UCSD-AML1 (cell line): ENCODE data around the gene CNNM2.

ENCODE experiments used
- DNase-seq: peaks from one replicate; lab custom pipeline; 2025; ENCODE audit not compliant: unreplicated experiment; lab: John Stamatoyannopoulos, UW

The CNNM2 gene

DNA sequence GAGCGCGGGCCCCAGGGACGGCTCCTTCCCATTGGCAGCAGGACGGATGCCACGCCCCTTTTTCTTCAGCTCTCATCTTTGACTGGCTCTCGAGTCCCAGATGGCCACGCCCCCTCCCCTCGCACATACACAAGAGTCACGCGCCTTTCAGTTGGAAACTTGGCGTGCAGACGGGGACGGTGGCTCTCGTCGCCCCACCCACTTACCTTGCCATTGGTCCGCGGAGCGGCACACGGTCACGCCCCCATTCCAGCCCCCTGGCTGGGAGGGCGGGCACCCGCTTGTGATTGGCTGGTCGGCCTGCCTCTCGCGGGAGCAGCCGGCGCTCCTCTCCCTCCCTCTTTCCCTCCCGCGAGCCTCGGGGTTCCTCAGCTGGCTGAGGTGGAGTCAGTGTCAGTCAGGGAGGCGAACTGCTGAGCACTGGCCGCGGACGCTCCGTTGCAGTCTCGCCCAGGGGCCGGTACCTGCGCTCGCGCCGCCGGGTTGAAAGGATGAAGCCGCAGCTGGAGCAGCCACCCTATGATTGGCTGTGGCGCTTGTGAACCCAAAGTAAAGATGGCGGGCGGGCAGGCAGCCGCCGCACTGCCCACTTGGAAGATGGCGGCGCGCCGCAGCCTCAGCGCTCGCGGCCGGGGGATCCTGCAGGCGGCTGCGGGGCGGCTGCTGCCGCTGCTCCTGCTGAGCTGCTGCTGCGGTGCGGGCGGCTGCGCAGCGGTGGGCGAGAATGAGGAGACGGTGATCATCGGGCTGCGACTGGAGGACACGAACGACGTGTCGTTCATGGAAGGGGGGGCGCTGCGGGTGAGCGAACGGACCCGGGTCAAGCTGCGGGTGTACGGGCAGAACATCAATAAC is at the start of gene CNNM2:
CNNM2 (plus strand) TSS at position 333 of the 855 bp plus-strand sequence; CDS start at position 520, 187 bp downstream.
- peak; percentile 99 for DNase-seq

DNA sequence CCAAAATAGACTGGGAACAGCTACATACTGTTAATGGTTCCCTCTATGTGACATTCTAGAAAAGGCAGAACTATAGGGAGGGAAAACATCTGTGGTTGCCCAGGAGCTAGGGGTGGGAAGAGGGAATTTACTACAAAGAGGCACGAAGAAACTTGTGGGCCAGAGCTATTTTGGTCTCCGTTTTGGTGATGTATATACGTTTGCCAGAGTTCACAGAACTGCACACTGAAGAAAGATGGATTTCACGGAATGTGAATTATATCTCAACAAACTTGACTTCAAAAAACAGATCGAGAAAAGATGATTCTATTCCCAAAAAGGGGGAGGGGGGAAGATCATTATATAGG is 49.2 kb upstream of the CNNM2 start:
- no peak for DNase-seq

DNA sequence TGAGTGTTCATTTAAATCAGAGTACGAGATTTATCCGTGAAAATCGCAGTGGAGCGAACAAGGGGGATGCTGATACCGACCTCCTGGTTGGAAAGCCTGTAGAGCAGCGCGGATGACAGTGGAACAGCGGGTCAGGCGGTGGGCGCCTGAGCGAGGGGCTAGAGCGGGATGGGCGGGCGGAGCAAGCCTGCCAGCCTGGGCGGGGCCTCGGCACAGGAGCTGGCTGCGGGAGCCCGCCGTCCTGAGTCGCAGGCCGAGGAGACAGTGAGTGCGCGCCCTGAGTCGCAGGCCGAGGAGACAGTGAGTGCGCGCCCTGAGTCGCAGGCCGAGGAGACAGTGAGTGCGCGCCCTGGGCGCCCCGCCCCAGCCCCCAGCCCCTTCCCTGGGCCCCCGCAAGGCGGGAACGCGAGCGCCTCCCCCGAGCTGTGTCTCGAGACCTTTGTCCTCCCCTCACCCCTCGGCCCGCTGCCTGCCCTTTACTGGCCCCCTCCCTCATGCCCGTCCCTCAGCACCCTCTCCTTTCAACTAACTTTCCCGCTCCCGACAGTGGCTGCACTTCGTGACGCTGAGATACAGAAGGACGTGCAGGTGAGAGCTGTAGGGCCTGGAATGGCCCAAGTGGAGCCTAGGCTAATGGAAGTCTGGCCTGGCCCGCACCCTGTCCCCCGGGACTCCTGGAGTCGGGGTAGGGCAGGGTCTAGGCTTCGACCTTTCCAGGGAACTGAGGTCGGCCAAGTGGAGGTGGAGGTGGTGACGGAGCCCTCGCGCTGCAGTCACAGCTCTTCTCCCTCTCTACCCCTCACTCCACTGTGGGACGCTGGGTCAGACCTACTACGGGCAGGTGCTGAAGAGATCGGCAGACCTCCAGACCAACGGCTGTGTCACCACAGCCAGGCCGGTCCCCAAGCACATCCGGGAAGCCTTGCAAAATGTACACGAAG is 48.6 kb upstream of the CNNM2 start, which contains the start of gene AS3MT:
AS3MT (plus strand) TSS at position 213 of the 941 bp plus-strand sequence; CDS start at position 336, 123 bp downstream.
- no peak for DNase-seq

DNA sequence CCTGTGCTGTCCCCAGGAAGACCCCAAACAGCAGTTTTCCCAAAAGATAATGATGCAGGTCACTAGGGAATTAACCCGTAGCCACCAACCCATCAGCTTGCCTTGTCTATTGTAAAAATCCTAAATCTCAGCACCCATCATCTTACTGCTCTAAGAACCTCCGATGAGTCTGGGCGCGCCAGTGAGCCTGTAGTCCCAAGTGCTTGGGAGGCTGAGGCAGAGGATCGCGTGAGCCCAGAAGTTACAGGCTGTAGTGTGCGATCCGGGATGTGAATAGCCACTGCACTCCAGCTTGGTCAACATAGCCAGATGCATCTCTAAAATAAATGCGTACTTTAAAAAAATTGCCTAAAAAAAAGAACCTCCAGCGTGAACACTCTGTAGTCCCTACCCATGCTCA is 47.9 kb upstream of the CNNM2 start:
- no peak for DNase-seq

DNA sequence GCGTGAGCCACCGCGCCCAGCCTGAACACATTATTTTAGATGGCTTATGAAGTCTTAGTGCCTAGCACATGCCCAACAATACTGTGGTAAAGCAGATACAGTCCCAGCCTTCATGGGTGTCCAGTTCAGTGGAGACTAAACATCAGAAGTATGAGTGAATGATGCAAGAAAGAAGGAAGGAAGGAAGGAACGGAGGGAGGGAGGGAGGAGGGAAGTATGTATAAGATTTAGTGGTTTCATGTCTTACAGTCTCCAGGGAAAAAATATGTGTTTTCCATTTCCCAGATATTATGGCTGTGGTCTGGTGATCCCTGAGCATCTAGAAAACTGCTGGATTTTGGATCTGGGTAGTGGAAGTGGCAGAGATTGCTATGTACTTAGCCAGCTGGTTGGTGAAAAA is 45.9 kb upstream of the CNNM2 start:
- DNase-seq = no peak

DNA sequence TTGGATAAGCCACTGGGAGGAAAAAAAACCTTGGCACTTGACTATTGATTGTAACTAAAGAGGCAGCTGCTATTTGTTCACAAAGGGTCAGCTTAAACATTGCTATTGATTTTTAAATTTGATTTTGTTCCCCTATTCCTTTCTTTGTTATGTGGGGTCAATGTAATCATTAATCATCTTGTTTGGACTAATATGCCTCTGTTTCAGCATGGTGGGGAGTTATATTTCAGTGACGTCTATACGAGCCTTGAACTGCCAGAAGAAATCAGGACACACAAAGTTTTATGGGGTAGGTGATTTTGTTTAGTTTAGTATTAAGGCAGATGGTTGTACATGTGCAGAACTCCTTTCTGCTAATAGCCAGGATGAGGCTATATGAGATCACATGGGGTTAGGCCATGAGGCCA is 41.3 kb upstream of the CNNM2 start:
- DNase-seq = no peak

DNA sequence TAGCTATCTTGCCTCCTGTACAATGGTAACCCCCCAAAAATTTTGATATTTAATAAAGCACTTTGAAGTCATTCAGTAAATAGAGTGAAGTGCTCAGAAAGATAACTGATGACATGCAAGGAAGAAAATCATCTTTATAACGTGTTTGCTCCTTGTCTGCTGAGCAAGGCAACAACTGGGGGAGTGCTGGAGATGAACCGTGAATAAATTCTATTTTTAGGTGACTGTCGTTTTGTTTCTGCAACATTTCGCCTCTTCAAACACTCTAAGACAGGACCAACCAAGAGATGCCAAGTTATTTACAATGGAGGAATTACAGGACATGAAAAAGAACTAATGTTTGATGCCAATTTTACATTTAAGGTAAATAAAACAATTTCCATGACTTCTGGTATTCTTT is 39.5 kb upstream of the CNNM2 start:
- DNase-seq = no peak

DNA sequence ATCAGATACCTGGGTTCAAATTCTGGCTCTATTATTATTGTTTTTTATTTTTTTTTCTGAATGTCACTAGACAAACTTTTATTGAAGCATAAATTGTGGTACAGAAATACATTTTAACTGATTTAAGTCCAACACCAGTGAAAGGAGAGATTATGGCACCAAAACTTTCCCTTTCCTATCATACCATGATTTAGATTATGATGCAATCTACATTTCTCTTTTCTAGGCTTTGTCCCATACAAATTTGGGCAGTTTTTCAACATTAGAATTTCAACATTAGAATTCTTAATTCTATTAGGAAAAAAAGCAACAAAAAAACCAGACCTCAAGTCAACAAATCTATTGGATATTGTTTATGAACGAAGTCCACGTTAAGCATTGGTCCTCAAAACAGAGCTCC is 37.8 kb upstream of the CNNM2 start:
- DNase-seq = no peak

DNA sequence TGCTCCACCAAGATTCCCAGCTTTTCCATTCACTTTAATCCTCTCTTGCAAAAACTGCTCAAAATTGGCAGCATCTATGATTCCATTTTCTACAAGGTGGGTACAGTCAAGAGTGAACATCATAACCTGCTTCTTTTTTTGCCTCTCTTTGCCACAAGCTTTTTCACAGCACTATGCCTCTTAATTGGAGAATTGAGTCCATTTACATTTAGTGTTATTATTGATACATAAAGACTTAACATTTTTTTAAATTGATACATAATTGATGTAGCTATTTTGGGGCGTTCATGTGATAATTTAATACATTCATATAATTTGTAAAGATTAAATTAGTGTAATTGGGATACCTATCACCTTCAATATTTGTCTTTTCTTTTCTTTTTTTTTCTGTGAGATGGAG is 30.0 kb upstream of the CNNM2 start:
- no peak for DNase-seq

DNA sequence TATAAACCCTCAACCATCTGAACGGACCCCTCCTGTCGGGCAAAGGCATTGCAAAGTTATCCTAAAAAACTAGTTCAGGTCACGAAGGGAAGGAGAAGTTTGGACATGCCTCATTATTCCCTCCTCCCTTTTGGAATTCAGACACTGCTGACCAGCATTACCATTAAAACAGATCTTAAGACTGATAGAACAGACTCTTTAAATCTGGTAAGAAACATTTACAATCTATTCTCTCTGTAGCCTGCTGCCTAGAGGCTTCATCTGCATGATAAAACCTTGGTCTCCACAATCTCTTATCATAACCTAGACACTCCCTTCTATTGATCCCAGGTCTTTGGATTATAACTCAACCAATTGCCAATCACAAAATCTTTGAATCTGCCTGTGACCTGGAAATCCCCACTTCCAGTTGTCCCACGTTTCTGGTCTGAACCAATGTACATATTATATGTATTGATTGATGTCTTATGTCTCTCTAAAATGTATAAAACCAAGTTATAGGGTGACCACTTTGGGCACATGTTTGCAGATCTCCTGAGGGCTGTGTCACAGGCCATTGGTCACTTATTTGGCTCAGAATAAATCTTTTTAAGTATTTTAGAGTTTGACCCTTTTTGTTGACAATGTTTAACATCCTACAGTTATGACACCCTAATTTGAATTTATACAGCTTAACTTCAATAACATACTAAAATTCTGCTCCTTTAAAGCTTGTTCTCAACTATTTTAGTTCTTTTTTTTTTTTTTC is 23.5 kb upstream of the CNNM2 start:
- DNase-seq = no peak

DNA sequence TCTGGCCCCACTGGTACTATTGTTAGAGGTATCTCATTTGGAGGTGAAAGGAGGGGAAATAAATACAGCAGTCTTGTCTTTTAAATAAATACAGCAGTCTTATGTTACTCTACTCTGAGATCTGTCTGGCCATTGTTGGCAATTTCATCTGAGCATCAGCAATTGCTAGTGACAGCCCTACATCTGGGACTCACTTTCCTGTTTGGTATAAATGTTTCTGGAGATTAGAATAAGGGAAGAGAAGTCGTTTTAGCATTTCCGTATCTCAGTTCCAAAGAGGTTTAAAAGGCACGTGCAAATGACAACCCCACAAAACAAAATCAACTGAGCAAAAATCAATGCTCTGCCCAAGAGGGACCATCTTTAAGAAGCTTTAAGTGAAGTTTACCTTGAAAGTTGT is 18.1 kb upstream of the CNNM2 start:
- no peak for DNase-seq

DNA sequence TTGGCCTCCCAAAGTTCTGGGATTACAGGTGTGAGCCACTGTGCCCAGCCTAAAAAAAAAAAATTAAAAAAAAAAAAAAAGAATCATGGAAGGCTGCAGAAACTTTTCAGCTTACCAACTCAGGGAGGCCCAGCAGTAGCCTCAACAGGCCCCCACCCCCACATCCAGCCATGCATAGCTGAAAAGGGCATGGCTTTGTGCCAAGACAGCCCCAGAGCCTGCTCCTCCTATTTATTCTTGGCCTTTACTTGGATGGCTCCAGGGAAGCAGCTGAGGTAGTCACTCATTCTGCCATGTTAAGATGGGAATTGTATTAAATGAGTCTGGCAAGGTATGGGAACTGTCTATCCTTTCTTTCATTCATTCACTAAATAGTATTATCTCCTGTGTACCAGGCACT is 13.7 kb upstream of the CNNM2 start:
- no peak for DNase-seq

DNA sequence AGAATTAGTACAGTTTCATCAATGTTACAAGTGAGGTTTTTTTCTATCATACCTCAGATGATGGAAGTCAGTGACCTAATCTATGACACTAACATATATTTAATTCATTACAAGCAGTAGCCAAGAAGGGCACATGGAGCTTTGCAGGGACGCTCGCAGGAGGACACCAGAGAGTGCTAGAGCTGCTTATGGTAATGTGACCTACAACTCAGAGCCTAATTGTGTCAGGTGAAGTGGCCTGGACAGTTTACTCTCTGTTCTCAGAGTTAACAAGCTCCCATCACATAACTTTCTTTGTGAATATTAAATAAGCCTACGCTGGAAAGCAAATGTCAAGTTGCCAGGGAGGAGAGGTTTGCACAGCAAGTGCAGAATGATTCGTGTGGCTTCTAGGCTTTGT is 11.6 kb upstream of the CNNM2 start:
- no peak for DNase-seq

DNA sequence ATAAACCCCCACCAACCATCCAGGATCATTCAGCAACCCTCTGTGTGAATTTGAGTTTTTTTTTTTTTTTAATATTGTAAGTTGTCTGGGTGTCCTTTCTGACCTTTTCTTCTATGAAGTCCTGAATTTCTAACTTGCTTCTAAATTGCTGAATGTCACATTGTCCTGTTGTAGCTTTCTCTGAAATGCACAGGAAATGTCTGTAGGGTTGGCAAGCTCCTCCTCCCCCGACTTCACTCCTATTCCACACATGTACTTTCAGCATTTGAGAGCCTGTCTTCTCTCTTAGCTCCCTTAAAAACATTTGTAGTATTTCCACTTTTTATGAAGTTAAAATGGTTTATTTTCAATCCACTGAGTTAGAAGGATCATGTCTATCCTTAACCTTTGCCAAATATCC is 3.3 kb upstream of the CNNM2 start:
- no peak for DNase-seq

DNA sequence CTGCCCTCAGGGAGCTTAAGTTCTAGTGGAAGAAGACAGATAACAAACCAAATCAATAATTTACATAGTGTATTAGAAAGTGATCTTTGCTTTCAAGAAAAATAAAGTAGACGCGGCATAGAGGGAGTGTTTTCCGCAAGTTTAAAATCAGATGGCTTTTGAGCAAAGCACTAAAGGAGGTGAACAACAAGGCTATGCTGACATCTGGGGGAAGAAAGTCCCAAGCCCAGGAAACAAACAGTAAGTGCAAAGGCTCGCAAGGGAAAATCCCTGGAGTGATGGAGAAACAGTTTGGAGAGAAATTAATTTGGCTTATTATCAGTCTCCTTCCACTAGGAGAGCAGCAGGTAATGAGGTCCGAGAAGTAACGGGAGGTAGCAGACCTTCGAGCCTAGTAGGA is 1.9 kb upstream of the CNNM2 start:
- DNase-seq = no peak

DNA sequence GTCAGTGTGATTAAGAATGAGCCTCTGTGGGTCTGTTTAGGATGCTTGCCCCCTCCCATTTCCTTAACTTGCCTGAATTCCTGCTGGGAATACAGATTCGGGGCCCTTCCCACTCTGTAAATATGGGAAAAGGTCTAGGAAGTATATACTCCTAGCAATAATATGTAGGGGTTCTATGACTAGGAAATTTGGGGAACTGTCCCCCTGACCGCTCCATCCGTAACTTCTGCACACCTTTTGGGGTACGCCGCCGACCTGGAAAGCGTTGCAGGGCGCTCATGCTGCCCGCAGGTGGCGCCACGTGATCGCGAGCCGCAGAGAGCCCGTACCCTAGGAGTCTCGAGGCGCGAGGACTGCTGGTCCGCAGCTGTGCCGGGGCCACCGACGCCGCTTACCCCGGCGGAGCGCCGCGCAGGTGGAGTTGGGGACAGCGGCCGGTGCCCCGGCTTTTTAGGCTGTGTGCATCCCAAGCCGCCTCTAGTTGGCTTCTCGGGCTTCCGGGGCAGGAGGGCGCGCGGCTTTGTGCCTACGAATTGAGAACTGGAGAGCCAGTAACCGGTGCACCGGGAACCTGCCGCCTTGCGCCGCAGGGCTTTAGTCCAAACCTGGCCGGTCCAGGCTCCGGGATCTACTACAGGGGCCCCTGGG is 656 bp upstream of the CNNM2 start:
- DNase-seq = peak; percentile 79

DNA sequence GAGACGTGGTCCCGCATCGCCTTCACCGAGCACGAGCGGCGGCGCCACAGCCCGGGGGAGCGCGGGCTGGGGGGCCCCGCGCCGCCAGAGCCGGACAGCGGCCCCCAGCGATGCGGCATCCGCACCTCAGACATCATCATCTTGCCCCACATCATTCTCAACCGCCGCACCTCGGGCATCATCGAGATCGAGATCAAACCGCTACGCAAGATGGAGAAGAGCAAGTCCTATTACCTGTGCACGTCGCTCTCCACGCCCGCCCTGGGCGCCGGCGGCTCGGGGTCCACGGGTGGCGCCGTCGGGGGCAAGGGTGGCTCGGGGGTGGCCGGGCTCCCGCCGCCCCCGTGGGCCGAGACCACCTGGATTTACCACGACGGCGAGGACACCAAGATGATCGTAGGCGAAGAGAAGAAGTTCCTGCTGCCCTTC is 737 bp downstream of the CNNM2 start:
- DNase-seq = no peak

DNA sequence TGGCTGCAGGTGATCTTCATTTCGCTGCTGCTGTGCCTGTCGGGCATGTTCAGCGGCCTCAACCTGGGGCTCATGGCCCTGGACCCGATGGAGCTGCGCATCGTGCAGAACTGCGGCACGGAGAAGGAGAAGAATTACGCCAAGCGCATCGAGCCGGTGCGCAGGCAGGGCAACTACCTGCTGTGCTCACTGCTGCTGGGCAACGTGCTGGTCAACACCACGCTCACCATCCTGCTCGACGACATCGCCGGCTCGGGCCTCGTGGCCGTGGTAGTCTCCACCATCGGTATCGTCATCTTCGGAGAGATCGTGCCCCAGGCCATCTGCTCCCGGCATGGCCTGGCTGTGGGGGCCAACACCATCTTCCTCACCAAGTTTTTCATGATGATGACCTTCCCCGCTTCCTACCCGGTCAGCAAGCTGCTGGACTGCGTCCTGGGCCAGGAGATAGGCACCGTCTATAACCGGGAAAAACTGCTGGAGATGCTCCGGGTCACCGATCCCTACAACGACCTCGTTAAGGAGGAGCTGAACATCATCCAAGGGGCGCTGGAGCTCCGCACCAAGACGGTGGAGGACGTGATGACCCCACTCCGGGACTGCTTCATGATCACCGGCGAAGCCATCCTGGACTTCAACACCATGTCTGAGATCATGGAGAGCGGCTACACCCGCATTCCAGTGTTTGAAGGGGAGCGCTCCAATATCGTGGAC is 1.3 kb downstream of the CNNM2 start:
- DNase-seq = no peak

DNA sequence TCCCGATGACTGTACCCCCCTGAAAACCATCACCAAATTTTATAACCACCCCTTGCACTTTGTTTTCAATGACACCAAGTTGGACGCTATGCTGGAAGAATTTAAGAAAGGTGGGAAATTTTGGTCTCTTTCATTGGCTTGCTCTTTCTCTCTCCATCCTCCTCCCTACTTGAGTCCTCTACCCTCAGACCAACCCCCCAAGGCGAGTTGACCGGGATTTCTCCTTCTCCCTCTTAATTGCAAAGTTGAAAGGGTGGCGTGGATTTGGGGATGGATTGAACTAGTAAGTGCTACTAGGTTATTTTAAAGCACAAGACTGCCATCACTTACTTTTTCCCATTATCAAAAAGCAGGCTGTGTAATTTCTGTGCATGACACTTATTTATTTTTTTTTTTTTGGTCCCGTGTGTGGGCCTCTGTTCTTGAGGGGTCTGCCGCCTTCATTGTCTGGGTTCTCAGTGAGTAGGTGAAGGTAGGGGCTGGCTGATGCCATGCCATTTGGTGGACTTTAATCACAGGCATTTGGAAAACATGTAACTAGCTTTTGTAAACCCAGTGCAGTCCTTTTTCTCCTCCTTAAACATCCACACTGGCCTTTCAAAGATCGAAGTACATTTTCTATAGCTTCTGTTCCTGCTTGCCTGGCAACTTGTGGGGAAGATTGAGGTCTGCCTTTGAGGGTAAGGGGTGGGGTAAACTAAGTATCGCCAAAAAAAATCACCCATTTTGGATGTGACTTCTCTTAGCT is 2.1 kb downstream of the CNNM2 start:
- no peak for DNase-seq
